ENCODE data around the gene MRPL36. TPM values are rescaled to one million over a fixed set of nuclear protein-coding genes. Genes with fewer than 3 reads are reported as not detected.

MRPL36 gene
- total and polyA plus RNA-seq, 2 donors (not counting 3 experiments of a cell fraction or from before 2014, with no cell fraction given) = 70.3 to 72.7 TPM

GRCh38 chr5:1826235-1826980, 26.8 kb upstream of the MRPL36 start:
- Histone ChIP-seq H3K4me3 (replicated peaks in 1 of 3; ENCODE audit: insufficient read depth in 1 of 3, low read depth in 1 of 3, low read length in 3 of 3) (no peak overlapping the region), H3K27me3 (ENCODE audit: control insufficient read depth in 2 of 2, insufficient read depth in 2 of 2, low read length in 2 of 2) (no peaks in the 10 kb centered on the region), H3K4me1 (ENCODE audit: control insufficient read depth, extremely low read depth, insufficient read depth, low read length) (no peaks in the 10 kb centered on the region), H3K9ac (replicated peaks; ENCODE audit: extremely low read depth, insufficient read depth, low read length) (no peak overlapping the region), H3K79me2 (ENCODE audit: control insufficient read depth, insufficient read depth, low read length) (no peaks in the 10 kb centered on the region), H2AFZ (ENCODE audit: low read depth, low read length) (no peak overlapping the region), H3K9me1 (replicated peaks; ENCODE audit: control insufficient read depth, extremely low read depth, insufficient read depth, low read length) (no peaks in the 10 kb centered on the region), H3K36me3 (ENCODE audit: control insufficient read depth in 2 of 2, extremely low read depth in 1 of 2, insufficient read depth in 2 of 2, low read length in 2 of 2) (peaks cover 0 to 5% of the 10 kb centered on the region in 2 experiments), H4K20me1 (replicated peaks; ENCODE audit: control insufficient read depth, extremely low read depth, insufficient read depth, low read length) (no peaks in the 10 kb centered on the region), H3K4me2 (ENCODE audit: insufficient read depth, low read length) (no peak overlapping the region), H3K9me3 (replicated peaks; ENCODE audit: control insufficient read depth, insufficient read depth, low read length) (no peaks in the 10 kb centered on the region), H3K27ac (ENCODE audit: insufficient read depth, low read depth, low read length) (no peak overlapping the region)
- CTCF ChIA-PET = no interaction called here
- intact Hi-C loops (cut with micrococcal nuclease) = no loop called here
- FAIRE-seq (no peak), DNase-seq (ENCODE audit: low read depth, low spot score) (no peak)
- dilution Hi-C loops (cut with MboI; ENCODE audit: extremely low pct_ligation_motif_present, low sequenced_read_pairs) = no loop called here
- POLR2A ChIA-PET = no interaction called here
- no TSS peak for BruUV-seq (replicated peaks)
- TF ChIP-seq FOS (IDR thresholded peaks at IDR 0.05; ENCODE audit: borderline replicate concordance, insufficient read depth, low read length) (no peak), EZH2 (IDR thresholded peaks at IDR 0.05; ENCODE audit: borderline replicate concordance, low read depth, low read length, severe bottlenecking) (no peak), MAX (IDR thresholded peaks at IDR 0.05; ENCODE audit: insufficient read depth, insufficient read length) (no peak), POLR2A (IDR thresholded peaks at IDR 0.05; ENCODE audit: low read depth, low read length) (no peak), JUN (IDR thresholded peaks at IDR 0.05; ENCODE audit: borderline replicate concordance, insufficient read depth, insufficient read length, low read depth) (no peak), POLR2AphosphoS5 (IDR thresholded peaks at IDR 0.05; ENCODE audit: insufficient read depth, low read depth, low read length) (no peak), CTCF (IDR thresholded peaks at IDR 0.05; ENCODE audit: extremely low read depth in 1 of 2, insufficient read depth in 1 of 2, low read depth in 1 of 2, low read length in 2 of 2) (no peak), MYC (IDR thresholded peaks at IDR 0.05; ENCODE audit: low read depth, low read length) (no peak), GATA2 (IDR thresholded peaks at IDR 0.05; ENCODE audit: insufficient read depth, insufficient read length, low read depth, low read length) (no peak)

Data from endothelial cell of umbilical vein (primary cell).